Parathyroid adenoma (tissue), 2 donors: ENCODE results near the gene CCDC127.

Experiments
- H2AFZ ChIP-seq: fragments of 300-600 bp; sonication (generic); one replicate; pipeline ENCODE4 v1.7.0; 2017; ENCODE audit warnings: antibody characterized with exemption, mild to moderate bottlenecking
- H3K27ac ChIP-seq: fragments of 300-600 bp; sonication (generic); one replicate; pipeline ENCODE4 v1.7.0; 2017
- H3K27me3 ChIP-seq: fragments of 300-600 bp; sonication (generic); one replicate; pipeline ENCODE4 v1.7.0; 2017; ENCODE audit warnings: low read length; ENCODE audit not compliant: control insufficient read depth, insufficient read depth
- H3K36me3 ChIP-seq: fragments of 300-600 bp; sonication (generic); one replicate; pipeline ENCODE4 v1.7.0; 2017; ENCODE audit warnings: low read length; ENCODE audit not compliant: control insufficient read depth, insufficient read depth
- H3K4me1 ChIP-seq: fragments of 300-600 bp; sonication (generic); one replicate; pipeline ENCODE4 v1.7.0; 2017; ENCODE audit warnings: control low read depth
- H3K4me2 ChIP-seq: fragments of 300-600 bp; sonication (generic); one replicate; pipeline ENCODE4 v1.7.0; 2017; ENCODE audit warnings: low read length
- H3K4me3 ChIP-seq: fragments of 300-600 bp; sonication (generic); one replicate; pipeline ENCODE4 v1.7.0; 2017; ENCODE audit warnings: low read depth, low read length
- H3K79me2 ChIP-seq: fragments of 300-600 bp; sonication (generic); one replicate; pipeline ENCODE4 v1.7.0; 2017; ENCODE audit warnings: control low read depth
- H3K9ac ChIP-seq: fragments of 300-600 bp; sonication (generic); one replicate; pipeline ENCODE4 v1.7.0; 2017; ENCODE audit warnings: mild to moderate bottlenecking
- H3K9me3 ChIP-seq: fragments of 300-600 bp; sonication (generic); one replicate; pipeline ENCODE4 v1.7.0; 2017; ENCODE audit warnings: low read length; ENCODE audit not compliant: control insufficient read depth
- CTCF ChIP-seq: fragments of 300-600 bp; sonication (generic); IDR thresholded peaks from one replicate; pipeline ENCODE4 v1.7.0; 2017; ENCODE audit warnings: antibody characterized with exemption, mild to moderate bottlenecking
- donor health status: primary hyperparathyroidism.

The CCDC127 gene

DNA sequence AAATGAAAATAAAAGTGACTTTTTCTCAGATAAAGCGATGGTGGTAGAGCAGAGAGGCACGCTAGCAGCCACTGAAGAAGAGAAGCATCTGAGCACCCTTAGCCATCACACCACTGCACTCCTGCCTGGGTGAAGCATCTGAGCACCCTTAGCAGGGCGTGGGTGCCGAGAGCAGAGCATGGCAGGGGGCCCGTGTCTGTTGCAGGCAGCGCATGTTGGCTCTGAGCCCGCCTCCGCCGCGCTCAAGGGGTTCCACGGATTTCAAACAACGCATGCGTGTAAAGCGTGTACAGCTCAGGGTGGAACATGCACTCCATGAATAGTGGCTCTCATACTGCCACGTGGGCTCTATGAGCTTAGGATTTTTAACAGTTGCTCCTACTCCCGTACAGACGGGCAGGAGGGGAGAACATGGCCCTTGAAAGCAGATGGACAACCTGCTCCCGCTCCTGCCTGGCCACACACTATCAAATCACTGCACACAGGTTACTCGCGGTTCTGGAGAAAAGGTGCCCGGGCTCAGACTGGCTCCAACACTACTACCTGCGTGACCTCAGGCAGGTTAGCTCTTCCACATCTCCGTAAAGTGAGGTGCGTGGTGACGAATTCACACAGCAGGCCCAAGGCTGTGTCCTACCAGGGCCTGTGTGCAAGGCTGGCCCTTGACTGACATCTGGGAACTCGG lies 14.6 kb downstream of the CCDC127 start:
- Histone ChIP-seq H3K9ac (no peak overlapping the region), H3K9me3 (no peaks in the 10 kb centered on the region), H3K27me3 (no peaks in the 10 kb centered on the region), H3K27ac (no peak overlapping the region), H2AFZ (no peak overlapping the region), H3K36me3 (no peaks in the 10 kb centered on the region), H3K4me1 (no peaks in the 10 kb centered on the region), H3K4me2 (no peak overlapping the region), H3K79me2 (peaks cover 7% of the 10 kb centered on the region), H3K4me3 (no peak overlapping the region)
- TF ChIP-seq CTCF, result no peak

DNA sequence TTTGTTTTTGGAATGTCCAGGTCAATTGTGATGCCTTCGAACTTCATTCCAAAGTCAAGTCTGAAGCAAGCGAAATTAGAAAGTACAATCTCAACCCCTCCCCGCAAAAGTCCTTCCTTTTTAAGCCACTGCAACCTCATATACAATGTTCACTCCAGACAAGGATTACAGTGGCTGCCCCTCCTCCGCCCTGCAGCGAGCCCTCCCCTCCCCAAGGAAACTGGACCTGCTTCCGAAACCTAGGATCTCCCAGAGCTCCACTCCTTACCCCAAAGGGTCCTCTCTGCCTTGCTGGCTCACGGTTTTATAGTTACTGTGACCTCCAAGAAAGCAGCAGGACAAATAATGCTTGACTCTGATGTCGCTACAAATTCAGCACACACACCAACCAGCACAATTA lies 16.3 kb downstream of the CCDC127 start:
- Histone ChIP-seq H3K4me2 (no peak overlapping the region), H3K4me3 (no peak overlapping the region), H3K4me1 (no peaks in the 10 kb centered on the region), H3K27ac (no peak overlapping the region), H3K27me3 (no peaks in the 10 kb centered on the region), H3K79me2 (peaks cover 4% of the 10 kb centered on the region), H2AFZ (no peak overlapping the region), H3K9me3 (no peaks in the 10 kb centered on the region), H3K9ac (no peak overlapping the region), H3K36me3 (no peaks in the 10 kb centered on the region)
- TF ChIP-seq CTCF, result no peak

- Histone ChIP-seq H3K9me3 (no peaks in the 10 kb centered on the region), H3K27ac (no peak overlapping the region), H3K36me3 (no peaks in the 10 kb centered on the region), H3K4me3 (no peak overlapping the region), H2AFZ (no peak overlapping the region), H3K79me2 (peaks cover 2% of the 10 kb centered on the region), H3K27me3 (no peaks in the 10 kb centered on the region), H3K4me1 (no peaks in the 10 kb centered on the region), H3K9ac (no peak overlapping the region), H3K4me2 (no peak overlapping the region)
- TF ChIP-seq CTCF, result no peak
Measured at GRCh38 chr5:200985-201384, 17.0 kb downstream of the CCDC127 start.

- Histone ChIP-seq H3K27ac (no peak overlapping the region), H3K4me1 (no peaks in the 10 kb centered on the region), H3K9me3 (no peaks in the 10 kb centered on the region)
Measured at GRCh38 chr5:199950-200645, 17.9 kb downstream of the CCDC127 start.

More at GRCh38 chr5:199950-200645, 17.9 kb downstream of the CCDC127 start:
- Histone ChIP-seq H3K4me2 (no peak overlapping the region), H3K79me2 (peaks cover 2% of the 10 kb centered on the region), H2AFZ (no peak overlapping the region), H3K9ac (no peak overlapping the region), H3K27me3 (no peaks in the 10 kb centered on the region), H3K36me3 (no peaks in the 10 kb centered on the region), H3K4me3 (no peak overlapping the region)
- TF ChIP-seq CTCF, result no peak
